Endothelial cell of umbilical vein (primary cell): Measurements from ENCODE around the gene SHOC2. TPM values are rescaled to one million over a fixed set of nuclear protein-coding genes. Genes with fewer than 3 reads are reported as not detected.

Experiments used
- BruUV-seq: library from RNA; stranded (reverse); fragments of 400-500 nt; replicated peaks from 2 replicates; lab custom pipeline; 2021; lab: Mats Ljungman, UMichigan
- CTCF ChIA-PET: fragments of 300-600, 350-600 bp; sonication (Branson Sonifier 250); formaldehyde crosslinking; loops from one replicate; lab custom pipeline; 2021; ENCODE audit warnings: antibody characterized with exemption, inconsistent platforms; lab: Charles Lee
- POLR2A ChIA-PET: fragments of 300-600, 350-600 bp; sonication (Branson Sonifier 250); formaldehyde crosslinking; loops from one replicate; lab custom pipeline; 2021; ENCODE audit warnings: antibody characterized with exemption, inconsistent platforms; lab: Charles Lee
- DNase-seq: peaks from one replicate; pipeline ENCODE4 v3.0.0-alpha.2; 2011; ENCODE audit warnings: low read depth, low spot score
- FAIRE-seq: peaks from 2 replicates; lab custom pipeline; 2011; peaks lifted over from hg19 to GRCh38; lab: Jason Lieb, UNC
- H2AFZ ChIP-seq: 2 replicates; pipeline ENCODE4 v1.6.0; 2012; ENCODE audit warnings: low read depth, low read length, control low read depth, inconsistent platforms
- H3K27ac ChIP-seq: 2 replicates; pipeline ENCODE4 v1.5.1; 2011; ENCODE audit warnings: low read depth, mild to moderate bottlenecking, control low read depth, low read length, moderate library complexity; ENCODE audit not compliant: insufficient read depth
- H3K27me3 ChIP-seq, 2 experiments: 2 replicates each; pipeline versions ENCODE4 v1.6.0 to v1.6.1; 2011; ENCODE audit warnings: low read length in 2 of 2, mixed read lengths in 1 of 2; ENCODE audit not compliant: control insufficient read depth in 2 of 2, insufficient read depth in 2 of 2
- H3K36me3 ChIP-seq, 2 experiments: 2 replicates in 1 of 2; 3 replicates in 1 of 2; pipeline ENCODE4 v1.5.1; 2011; ENCODE audit warnings: low read length in 2 of 2, mild to moderate bottlenecking in 1 of 2, moderate library complexity in 1 of 2; ENCODE audit not compliant: control insufficient read depth in 2 of 2, insufficient read depth in 2 of 2; ENCODE audit errors: extremely low read depth in 1 of 2
- H3K4me1 ChIP-seq: 3 replicates; pipeline ENCODE4 v1.5.1; 2011; ENCODE audit warnings: mild to moderate bottlenecking, low read length; ENCODE audit not compliant: control insufficient read depth, insufficient read depth; ENCODE audit errors: extremely low read depth
- H3K4me2 ChIP-seq: 2 replicates; pipeline ENCODE4 v1.6.1; 2011; ENCODE audit warnings: low read length, control low read depth, mixed read lengths; ENCODE audit not compliant: insufficient read depth
- H3K4me3 ChIP-seq, 3 experiments: fragments of 200-600 bp in 1 of 3; sonication (generic), shearing (Covaris generic) in 1 of 3; replicated peaks in 1 of 3; 2 replicates each; pipeline ENCODE4 v1.5.1; 2011 to 2016; ENCODE audit warnings: control low read depth in 3 of 3, low read length in 3 of 3, mild to moderate bottlenecking in 2 of 3, inconsistent platforms in 1 of 3, low read depth in 1 of 3, moderate library complexity in 1 of 3; ENCODE audit not compliant: insufficient read depth in 1 of 3
- H3K79me2 ChIP-seq: 2 replicates; pipeline ENCODE4 v1.6.0; 2012; ENCODE audit warnings: low read length, inconsistent platforms; ENCODE audit not compliant: control insufficient read depth, insufficient read depth
- H3K9ac ChIP-seq: replicated peaks from 2 replicates; pipeline ENCODE3; 2011; ENCODE audit warnings: low read length, control low read depth; ENCODE audit not compliant: insufficient read depth; ENCODE audit errors: extremely low read depth
- H3K9me1 ChIP-seq: replicated peaks from 3 replicates; pipeline ENCODE4 v1.6.0; 2011; ENCODE audit warnings: mild to moderate bottlenecking, low read length; ENCODE audit not compliant: control insufficient read depth, insufficient read depth; ENCODE audit errors: extremely low read depth
- H3K9me3 ChIP-seq: replicated peaks from 2 replicates; pipeline ENCODE4 v1.5.1; 2012; ENCODE audit warnings: low read length, inconsistent platforms; ENCODE audit not compliant: control insufficient read depth, insufficient read depth
- H4K20me1 ChIP-seq: replicated peaks from 2 replicates; pipeline ENCODE3; 2011; ENCODE audit warnings: mild to moderate bottlenecking, low read length; ENCODE audit not compliant: control insufficient read depth, insufficient read depth; ENCODE audit errors: extremely low read depth
- CTCF ChIP-seq, 2 donors: IDR thresholded peaks; 1 replicate in 1 of 2; 2 replicates in 1 of 2; pipeline ENCODE4 v1.5.1; 2011; ENCODE audit warnings: low read length in 2 of 2, mild to moderate bottlenecking in 2 of 2, moderate library complexity in 2 of 2, control low read depth in 1 of 2, inconsistent platforms in 1 of 2, low read depth in 1 of 2; ENCODE audit not compliant: insufficient read depth in 1 of 2; ENCODE audit errors: extremely low read depth in 1 of 2
- EZH2 ChIP-seq: IDR thresholded peaks from 2 replicates; pipeline ENCODE4 v1.6.1; 2012; ENCODE audit warnings: borderline replicate concordance, low read depth, mild to moderate bottlenecking, moderate library complexity, low read length, inconsistent platforms; ENCODE audit not compliant: severe bottlenecking
- FOS ChIP-seq: IDR thresholded peaks from 2 replicates; pipeline ENCODE4 v1.6.1; 2011; ENCODE audit warnings: mild to moderate bottlenecking, low read length, moderate library complexity, borderline replicate concordance; ENCODE audit not compliant: insufficient read depth
- GATA2 ChIP-seq: IDR thresholded peaks from 2 replicates; pipeline ENCODE4 v1.7.0; 2011; ENCODE audit warnings: low read depth, mild to moderate bottlenecking, moderate library complexity, mixed read lengths, low read length; ENCODE audit not compliant: insufficient read length, insufficient read depth
- JUN ChIP-seq: IDR thresholded peaks from 2 replicates; pipeline ENCODE4 v1.6.1; 2011; ENCODE audit warnings: borderline replicate concordance, low read depth; ENCODE audit not compliant: insufficient read length, insufficient read depth
- MAX ChIP-seq: IDR thresholded peaks from 2 replicates; pipeline ENCODE4 v1.6.1; 2011; ENCODE audit not compliant: insufficient read depth, insufficient read length
- MYC ChIP-seq: IDR thresholded peaks from one replicate; pipeline ENCODE4 v1.6.1; 2011; ENCODE audit warnings: mild to moderate bottlenecking, low read depth, low read length
- POLR2A ChIP-seq: IDR thresholded peaks from 2 replicates; pipeline ENCODE4 v1.6.1; 2012; ENCODE audit warnings: low read depth, mild to moderate bottlenecking, control low read depth, low read length
- POLR2AphosphoS5 ChIP-seq: IDR thresholded peaks from 2 replicates; pipeline ENCODE4 v1.6.1; 2012; ENCODE audit warnings: low read depth, mild to moderate bottlenecking, control low read depth, low read length, moderate library complexity; ENCODE audit not compliant: insufficient read depth
- dilution Hi-C: fragments of 300-500 bp; cut with MboI; formaldehyde crosslinking; loops from one replicate; pipeline ENCODE4 v1.15.0; 2019; ENCODE audit warnings: low sequenced_read_pairs; ENCODE audit not compliant: extremely low pct_ligation_motif_present
- intact Hi-C: fragments of 100-400 bp; cut with micrococcal nuclease; formaldehyde crosslinking; loops from one replicate; pipeline ENCODE4 v1.10.0; 2022
- polyA plus RNA-seq, 4 experiments: library from polyadenylated mRNA; depleted of rRNA in 3 of 4; stranded (reverse) in 3 of 4; unstranded in 1 of 4; fragments of >200 nt; gene quantifications; 2 replicates each; pipeline versions ENCODE4 v1.2.1 to v1.2.3, GENCODE V29; 2011 to 2012; ENCODE audit warnings: missing spikeins in 1 of 4
- total RNA-seq: library from RNA; stranded (reverse); gene quantifications from 2 replicates; pipeline ENCODE4 v1.2.3, GENCODE V29; 2021

The SHOC2 gene
- total and polyA plus RNA-seq, 2 donors (not counting 3 experiments of a cell fraction or from before 2014, with no cell fraction given) = 13.0 to 37.1 TPM

- TF ChIP-seq POLR2A (no peak), JUN (no peak), EZH2 (no peak), MYC (no peak), POLR2AphosphoS5 (no peak), MAX (no peak), CTCF (IDR thresholded peaks at IDR 0.05; ENCODE audit: extremely low read depth in 1 of 2, insufficient read depth in 1 of 2, low read depth in 1 of 2, low read length in 2 of 2) (no peak), FOS (no peak), GATA2 (no peak)
- Histone ChIP-seq H3K9ac (no peak overlapping the region), H3K27ac (no peak overlapping the region), H3K9me3 (no peaks in the 10 kb centered on the region), H3K4me2 (no peak overlapping the region), H3K4me1 (no peaks in the 10 kb centered on the region), H3K36me3 (no peaks in the 10 kb centered on the region), H3K27me3 (no peaks in the 10 kb centered on the region), H4K20me1 (peaks cover 2% of the 10 kb centered on the region), H2AFZ (no peak overlapping the region), H3K9me1 (no peaks in the 10 kb centered on the region), H3K79me2 (peaks cover 52% of the 10 kb centered on the region), H3K4me3 (no peak overlapping the region)
- intact Hi-C loops = no loop called here
- BruUV-seq = no TSS peak
- FAIRE-seq (no peak), DNase-seq (no peak)
- CTCF ChIA-PET = no interaction called here
- POLR2A ChIA-PET = no interaction called here
- dilution Hi-C loops = no loop called here
These were observed 52.2 kb downstream of the SHOC2 start for GRCh38 chr10:110971638-110972037.
